GM23338 (cell line): ENCODE data around the gene FSIP1. TPM values are rescaled to one million over a fixed set of nuclear protein-coding genes. Genes with fewer than 3 reads are reported as not detected.

ENCODE experiments used
- ATAC-seq: fragments of 200-7000 bp; cut with Tn5 transposase; 3 replicates; pipeline ENCODE4 v1.9.1; 2020
- DNase-seq: peaks from one replicate; pipeline ENCODE4 v3.0.0-alpha.2; 2015; ENCODE audit warnings: low spot score
- H2AFZ ChIP-seq: fragments of 200-600 bp; sonication (generic); 2 replicates; pipeline ENCODE4 v1.8.0; 2016; ENCODE audit warnings: antibody characterized with exemption, mild to moderate bottlenecking, moderate library complexity
- H3F3A ChIP-seq: fragments of 200-600 bp; sonication (generic); replicated peaks from 2 replicates; pipeline ENCODE4 v1.8.0; 2017; ENCODE audit warnings: antibody characterized with exemption, mixed run types, low read depth
- H3K27ac ChIP-seq: fragments of 200-600 bp; sonication (generic); 2 replicates; pipeline ENCODE4 v1.6.1; 2016; ENCODE audit warnings: low read depth
- H3K27me3 ChIP-seq: fragments of 200-600 bp; sonication (generic); 2 replicates; pipeline ENCODE4 v1.8.0; 2016; ENCODE audit warnings: mild to moderate bottlenecking, mixed run types, moderate library complexity; ENCODE audit not compliant: insufficient read depth
- H3K36me3 ChIP-seq: fragments of 200-600 bp; sonication (generic); 2 replicates; pipeline ENCODE4 v1.8.0; 2016; ENCODE audit warnings: mild to moderate bottlenecking; ENCODE audit not compliant: insufficient read depth
- H3K4me1 ChIP-seq: fragments of 200-600 bp; sonication (generic); 2 replicates; pipeline ENCODE4 v1.8.0; 2016; ENCODE audit warnings: mild to moderate bottlenecking, moderate library complexity; ENCODE audit not compliant: insufficient read depth
- H3K4me2 ChIP-seq: fragments of 200-600 bp; sonication (generic); 2 replicates; pipeline ENCODE4 v1.7.1; 2017; ENCODE audit warnings: mixed run types
- H3K4me3 ChIP-seq: fragments of 200-600 bp; sonication (generic); 2 replicates; pipeline ENCODE4 v1.6.1; 2016; ENCODE audit warnings: mixed run types
- H3K79me2 ChIP-seq: fragments of 200-600 bp; sonication (generic); replicated peaks from 2 replicates; pipeline ENCODE4 v1.8.0; 2017; ENCODE audit warnings: mild to moderate bottlenecking; ENCODE audit not compliant: insufficient read depth
- H3K9me2 ChIP-seq: fragments of 200-600 bp; sonication (generic); 2 replicates; pipeline ENCODE4 v1.8.0; 2017; ENCODE audit not compliant: insufficient read depth
- H4K20me1 ChIP-seq: fragments of 200-600 bp; sonication (generic); replicated peaks from 2 replicates; pipeline ENCODE4 v1.8.0; 2017; ENCODE audit warnings: mild to moderate bottlenecking; ENCODE audit not compliant: insufficient read depth
- H3K27ac Mint-ChIP-seq: 2 replicates; pipeline ENCODE4 v1.8.0; 2020; ENCODE audit warnings: inconsistent platforms, mild to moderate bottlenecking, moderate library complexity, mixed read lengths
- H3K27me3 Mint-ChIP-seq: 3 replicates; pipeline ENCODE4 v1.8.0; 2022; ENCODE audit warnings: low read depth, mild to moderate bottlenecking, moderate library complexity, mixed read lengths, inconsistent platforms; ENCODE audit not compliant: insufficient read depth, poor library complexity
- H3K36me3 Mint-ChIP-seq: 3 replicates; pipeline ENCODE4 v1.8.0; 2021; ENCODE audit warnings: low read depth, mild to moderate bottlenecking, inconsistent platforms, moderate library complexity, mixed read lengths
- H3K4me1 Mint-ChIP-seq: 3 replicates; pipeline ENCODE4 v1.8.0; 2020; ENCODE audit warnings: mild to moderate bottlenecking, inconsistent platforms, mixed read lengths
- H3K4me3 Mint-ChIP-seq: 3 replicates; pipeline ENCODE4 v1.8.0; 2021; ENCODE audit warnings: moderate library complexity, mild to moderate bottlenecking, inconsistent platforms, mixed read lengths
- H3K9me3 Mint-ChIP-seq: 3 replicates; pipeline ENCODE4 v1.8.0; 2020; ENCODE audit warnings: moderate library complexity, mild to moderate bottlenecking, inconsistent platforms, mixed read lengths
- CREB1 ChIP-seq: fragments of 250-450 bp; sonication (Bioruptor Pico); IDR thresholded peaks from 2 replicates; pipeline ENCODE4 v1.5.0; 2020; ENCODE audit warnings: low read depth, mild to moderate bottlenecking, moderate library complexity
- CTCF ChIP-seq, 2 experiments: fragments of 200-600 bp in 1 of 2; sonication (generic) in 1 of 2; conservative IDR thresholded peaks; 2 replicates each; pipeline versions ENCODE4 v1.5.1 to v1.6.1; 2016 to 2017; ENCODE audit warnings: antibody characterized with exemption in 2 of 2, low read depth in 2 of 2, mild to moderate bottlenecking in 2 of 2, moderate library complexity in 1 of 2
- ETS1 ChIP-seq: IDR thresholded peaks from 2 replicates; pipeline ENCODE4 v1.6.1; 2016; ENCODE audit warnings: antibody characterized with exemption
- EZH2 ChIP-seq: fragments of 200-600 bp; sonication (generic); IDR thresholded peaks from one replicate; pipeline ENCODE4 v1.8.0; 2017; ENCODE audit warnings: antibody characterized with exemption, mild to moderate bottlenecking, low read depth; ENCODE audit not compliant: unreplicated experiment
- EZH2phosphoT487 ChIP-seq: fragments of 200-600 bp; sonication (generic); IDR thresholded peaks from one replicate; pipeline ENCODE4 v1.8.1; 2018; ENCODE audit warnings: antibody characterized with exemption; ENCODE audit not compliant: unreplicated experiment
- JUNB ChIP-seq: IDR thresholded peaks from one replicate; pipeline ENCODE4 v1.6.1; 2016; ENCODE audit warnings: antibody characterized with exemption; ENCODE audit not compliant: unreplicated experiment
- NANOG ChIP-seq: IDR thresholded peaks from 2 replicates; pipeline ENCODE4 v1.6.1; 2016; ENCODE audit warnings: antibody characterized with exemption, borderline replicate concordance
- POLR2AphosphoS5 ChIP-seq: IDR thresholded peaks from 2 replicates; pipeline ENCODE4 v1.6.1; 2016; ENCODE audit warnings: antibody characterized with exemption, low read depth
- REST ChIP-seq: IDR thresholded peaks from one replicate; pipeline ENCODE4 v1.6.1; 2018; ENCODE audit warnings: antibody characterized with exemption; ENCODE audit not compliant: unreplicated experiment
- STAT1 ChIP-seq: IDR thresholded peaks from one replicate; pipeline ENCODE4 v1.6.1; 2016; ENCODE audit warnings: antibody characterized with exemption; ENCODE audit not compliant: unreplicated experiment
- ZNF114 ChIP-seq: fragments of 250-450 bp; sonication (Bioruptor Pico); IDR thresholded peaks from 2 replicates; pipeline ENCODE4 v1.5.0; 2020; ENCODE audit warnings: mild to moderate bottlenecking, moderate library complexity
- ZNF331 ChIP-seq: fragments of 250-450 bp; sonication (Bioruptor Pico); IDR thresholded peaks from 2 replicates; pipeline ENCODE4 v1.5.0; 2020; ENCODE audit warnings: low read depth, mild to moderate bottlenecking, moderate library complexity
- polyA plus RNA-seq: library from polyadenylated mRNA; unstranded; fragments of >200 nt; fragmentation: Nextera tagmentation; extraction: Ambion mirVana; gene quantifications from 2 replicates; pipeline ENCODE4 v1.2.1, GENCODE V29; 2016
- total RNA-seq: library from RNA; depleted of rRNA; stranded (reverse); fragments of >200 nt; shearing (Covaris generic); gene quantifications from 2 replicates; pipeline ENCODE4 v1.2.3, GENCODE V29; 2014
- TF ChIP-seq, protein P1 (sequence below): fragments of 250-450 bp; sonication (Bioruptor Pico); IDR thresholded peaks from 2 replicates; pipeline ENCODE4 v1.5.0; 2020; ENCODE audit warnings: mild to moderate bottlenecking, moderate library complexity

Gene FSIP1
- total and polyA plus RNA-seq, 2 experiments from 2014 or later, result 0.92 to 2.1 TPM

DNA sequence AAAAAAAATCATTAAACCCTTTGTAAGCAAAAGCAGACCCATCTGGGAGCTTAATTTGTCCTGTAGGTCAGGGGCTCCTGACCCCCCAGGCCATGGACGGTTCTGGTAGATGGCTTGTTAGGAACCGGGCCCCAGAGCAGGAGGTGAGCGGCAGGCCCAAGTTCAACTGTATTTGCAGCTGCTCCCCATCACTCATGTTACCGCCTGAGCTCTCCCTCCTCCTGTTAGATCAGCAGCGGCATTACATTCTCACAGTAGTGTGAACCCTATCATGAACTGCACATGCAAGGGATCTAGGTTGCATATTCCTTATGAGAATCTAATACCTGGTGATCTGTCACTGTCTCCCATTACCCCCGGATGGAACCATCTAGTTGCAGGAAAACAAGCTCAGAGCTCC lies 60.7 kb downstream of the FSIP1 start:
- Mint-ChIP-seq H3K27ac (no peak overlapping the region), H3K9me3 (no peaks in the 10 kb centered on the region), H3K27me3 (no peaks in the 10 kb centered on the region), H3K36me3 (no peaks in the 10 kb centered on the region), H3K4me3 (no peak overlapping the region), H3K4me1 (no peaks in the 10 kb centered on the region)
- DNase-seq (no peak), ATAC-seq (no peak)
- no peaks in the 10 kb centered on the region for H3K9me2 ChIP-seq
- no peaks in the 10 kb centered on the region for H3K27me3 ChIP-seq
- no peak overlapping the region for H3K4me2 ChIP-seq
- no peak overlapping the region for H3K27ac ChIP-seq
- H3K4me3 ChIP-seq, result no peak overlapping the region
- no peak overlapping the region for H2AFZ ChIP-seq
- no peak for TF ChIP-seq STAT1
- TF ChIP-seq EZH2phosphoT487, result no peak
- TF ChIP-seq ETS1, result no peak
- TF ChIP-seq, protein P1, sequence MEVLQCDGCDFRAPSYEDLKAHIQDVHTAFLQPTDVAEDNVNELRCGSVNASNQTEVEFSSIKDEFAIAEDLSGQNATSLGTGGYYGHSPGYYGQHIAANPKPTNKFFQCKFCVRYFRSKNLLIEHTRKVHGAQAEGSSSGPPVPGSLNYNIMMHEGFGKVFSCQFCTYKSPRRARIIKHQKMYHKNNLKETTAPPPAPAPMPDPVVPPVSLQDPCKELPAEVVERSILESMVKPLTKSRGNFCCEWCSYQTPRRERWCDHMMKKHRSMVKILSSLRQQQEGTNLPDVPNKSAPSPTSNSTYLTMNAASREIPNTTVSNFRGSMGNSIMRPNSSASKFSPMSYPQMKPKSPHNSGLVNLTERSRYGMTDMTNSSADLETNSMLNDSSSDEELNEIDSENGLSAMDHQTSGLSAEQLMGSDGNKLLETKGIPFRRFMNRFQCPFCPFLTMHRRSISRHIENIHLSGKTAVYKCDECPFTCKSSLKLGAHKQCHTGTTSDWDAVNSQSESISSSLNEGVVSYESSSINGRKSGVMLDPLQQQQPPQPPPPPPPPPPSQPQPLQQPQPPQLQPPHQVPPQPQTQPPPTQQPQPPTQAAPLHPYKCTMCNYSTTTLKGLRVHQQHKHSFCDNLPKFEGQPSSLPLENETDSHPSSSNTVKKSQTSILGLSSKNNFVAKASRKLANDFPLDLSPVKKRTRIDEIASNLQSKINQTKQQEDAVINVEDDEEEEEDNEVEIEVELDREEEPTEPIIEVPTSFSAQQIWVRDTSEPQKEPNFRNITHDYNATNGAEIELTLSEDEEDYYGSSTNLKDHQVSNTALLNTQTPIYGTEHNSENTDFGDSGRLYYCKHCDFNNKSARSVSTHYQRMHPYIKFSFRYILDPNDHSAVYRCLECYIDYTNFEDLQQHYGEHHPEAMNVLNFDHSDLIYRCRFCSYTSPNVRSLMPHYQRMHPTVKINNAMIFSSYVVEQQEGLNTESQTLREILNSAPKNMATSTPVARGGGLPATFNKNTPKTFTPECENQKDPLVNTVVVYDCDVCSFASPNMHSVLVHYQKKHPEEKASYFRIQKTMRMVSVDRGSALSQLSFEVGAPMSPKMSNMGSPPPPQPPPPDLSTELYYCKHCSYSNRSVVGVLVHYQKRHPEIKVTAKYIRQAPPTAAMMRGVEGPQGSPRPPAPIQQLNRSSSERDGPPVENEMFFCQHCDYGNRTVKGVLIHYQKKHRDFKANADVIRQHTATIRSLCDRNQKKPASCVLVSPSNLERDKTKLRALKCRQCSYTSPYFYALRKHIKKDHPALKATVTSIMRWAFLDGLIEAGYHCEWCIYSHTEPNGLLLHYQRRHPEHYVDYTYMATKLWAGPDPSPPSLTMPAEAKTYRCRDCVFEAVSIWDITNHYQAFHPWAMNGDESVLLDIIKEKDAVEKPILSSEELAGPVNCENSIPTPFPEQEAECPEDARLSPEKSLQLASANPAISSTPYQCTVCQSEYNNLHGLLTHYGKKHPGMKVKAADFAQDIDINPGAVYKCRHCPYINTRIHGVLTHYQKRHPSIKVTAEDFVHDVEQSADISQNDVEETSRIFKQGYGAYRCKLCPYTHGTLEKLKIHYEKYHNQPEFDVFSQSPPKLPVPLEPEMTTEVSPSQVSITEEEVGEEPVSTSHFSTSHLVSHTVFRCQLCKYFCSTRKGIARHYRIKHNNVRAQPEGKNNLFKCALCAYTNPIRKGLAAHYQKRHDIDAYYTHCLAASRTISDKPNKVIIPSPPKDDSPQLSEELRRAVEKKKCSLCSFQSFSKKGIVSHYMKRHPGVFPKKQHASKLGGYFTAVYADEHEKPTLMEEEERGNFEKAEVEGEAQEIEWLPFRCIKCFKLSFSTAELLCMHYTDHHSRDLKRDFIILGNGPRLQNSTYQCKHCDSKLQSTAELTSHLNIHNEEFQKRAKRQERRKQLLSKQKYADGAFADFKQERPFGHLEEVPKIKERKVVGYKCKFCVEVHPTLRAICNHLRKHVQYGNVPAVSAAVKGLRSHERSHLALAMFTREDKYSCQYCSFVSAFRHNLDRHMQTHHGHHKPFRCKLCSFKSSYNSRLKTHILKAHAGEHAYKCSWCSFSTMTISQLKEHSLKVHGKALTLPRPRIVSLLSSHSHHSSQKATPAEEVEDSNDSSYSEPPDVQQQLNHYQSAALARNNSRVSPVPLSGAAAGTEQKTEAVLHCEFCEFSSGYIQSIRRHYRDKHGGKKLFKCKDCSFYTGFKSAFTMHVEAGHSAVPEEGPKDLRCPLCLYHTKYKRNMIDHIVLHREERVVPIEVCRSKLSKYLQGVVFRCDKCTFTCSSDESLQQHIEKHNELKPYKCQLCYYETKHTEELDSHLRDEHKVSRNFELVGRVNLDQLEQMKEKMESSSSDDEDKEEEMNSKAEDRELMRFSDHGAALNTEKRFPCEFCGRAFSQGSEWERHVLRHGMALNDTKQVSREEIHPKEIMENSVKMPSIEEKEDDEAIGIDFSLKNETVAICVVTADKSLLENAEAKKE (CRISPR knock-in tag), result no peak
- no peak for TF ChIP-seq CTCF (conservative IDR thresholded peaks at IDR 0.05; ENCODE audit: low read depth in 2 of 2)
- no peak for TF ChIP-seq REST
- no peak for TF ChIP-seq NANOG
- TF ChIP-seq ZNF331 (CRISPR knock-in tag), result no peak
- TF ChIP-seq EZH2, result no peak
- TF ChIP-seq CREB1 (CRISPR knock-in tag), result no peak
- TF ChIP-seq JUNB, result no peak
- no peak for TF ChIP-seq POLR2AphosphoS5
- TF ChIP-seq ZNF114, result no peak
- no peaks in the 10 kb centered on the region for H3K79me2 ChIP-seq
- H3K4me1 ChIP-seq, result no peaks in the 10 kb centered on the region
- no peaks in the 10 kb centered on the region for H3K36me3 ChIP-seq
- H3F3A ChIP-seq, result no peaks in the 10 kb centered on the region
- no peaks in the 10 kb centered on the region for H4K20me1 ChIP-seq
